HG03045 (cell line): ENCODE measurements around the gene MYO5C.
"Not testable (repeated sequence)": the region's sequence is repeated elsewhere in the genome, so short reads cannot be mapped to it uniquely, and the experiment has no call there.

Experiments
- ATAC-seq: cut with Tn5 transposase; IDR thresholded peaks from one replicate; pipeline ENCODE4 v1.9.1; 2021; ENCODE audit warnings: mild to moderate bottlenecking, moderate library complexity; ENCODE audit not compliant: unreplicated experiment

The MYO5C gene

GRCh38 chr15:52180196-52180835 is 115.3 kb downstream of the MYO5C start:
- peak; percentile 23 for ATAC-seq

DNA sequence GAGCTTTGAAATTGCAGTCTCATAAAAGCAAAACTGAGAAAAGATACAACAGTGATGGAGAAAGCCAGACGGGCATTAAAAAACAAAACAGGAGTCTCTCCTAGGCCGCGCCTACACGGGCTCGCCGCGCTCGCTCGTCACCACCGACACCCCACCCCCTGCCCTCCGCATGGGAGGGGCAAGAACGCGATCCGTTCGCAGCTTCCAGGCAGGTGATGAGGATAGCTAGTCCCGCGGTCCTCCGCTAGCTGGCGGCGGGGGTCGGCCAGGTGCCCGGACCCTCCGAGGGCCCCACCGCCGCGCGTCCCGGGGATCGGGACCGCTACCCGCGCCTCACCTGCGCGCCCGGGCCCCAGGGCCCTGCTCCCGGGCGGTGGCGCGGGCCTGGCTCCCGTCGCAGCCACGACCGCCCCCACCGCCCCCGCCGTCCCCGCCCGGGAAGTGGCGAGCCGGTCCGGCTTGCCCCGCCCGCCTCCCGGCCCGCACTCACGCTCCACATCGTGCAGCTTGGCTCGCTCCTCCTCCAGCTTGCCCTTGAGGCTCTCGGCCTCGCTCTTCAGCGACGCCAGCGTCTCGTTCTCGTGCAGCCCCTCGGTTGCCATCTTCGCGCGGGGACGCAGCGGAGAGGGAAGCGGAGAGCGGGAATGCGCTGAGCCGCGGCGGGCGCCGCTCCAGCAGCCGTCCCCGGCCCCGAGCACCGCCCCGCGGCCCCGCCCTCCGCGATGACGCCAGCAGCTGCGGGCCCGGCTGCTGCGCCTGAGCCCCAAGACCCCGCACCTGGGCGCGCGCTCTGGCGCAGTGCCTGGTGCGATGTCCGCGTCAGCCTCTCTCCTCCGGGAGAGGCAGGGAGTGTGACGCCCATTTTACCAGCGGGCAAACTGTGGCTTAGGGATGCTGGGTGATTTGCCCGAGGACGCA is 116.1 kb downstream of the MYO5C start:
- peak; percentile 87 for ATAC-seq

DNA sequence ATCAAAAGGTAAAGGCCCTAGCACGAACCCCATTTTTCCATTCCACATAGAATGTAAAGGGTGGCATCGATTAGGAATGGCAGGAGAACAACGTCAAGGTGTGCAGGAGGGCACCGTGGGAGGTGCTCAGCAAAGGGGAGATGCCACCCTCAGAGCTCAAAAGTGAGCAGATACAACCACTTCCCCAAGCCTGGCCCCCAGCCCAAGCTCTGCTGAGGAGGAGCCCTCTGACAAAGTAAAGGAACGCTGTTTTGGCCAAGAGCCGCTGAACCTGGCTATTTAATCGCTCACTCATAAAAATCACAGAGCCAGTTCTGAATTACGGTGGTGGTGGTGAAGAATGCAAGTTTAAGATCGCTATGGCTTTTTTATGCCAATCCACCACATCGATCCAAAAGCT is 116.8 kb downstream of the MYO5C start:
- no peak for ATAC-seq

DNA sequence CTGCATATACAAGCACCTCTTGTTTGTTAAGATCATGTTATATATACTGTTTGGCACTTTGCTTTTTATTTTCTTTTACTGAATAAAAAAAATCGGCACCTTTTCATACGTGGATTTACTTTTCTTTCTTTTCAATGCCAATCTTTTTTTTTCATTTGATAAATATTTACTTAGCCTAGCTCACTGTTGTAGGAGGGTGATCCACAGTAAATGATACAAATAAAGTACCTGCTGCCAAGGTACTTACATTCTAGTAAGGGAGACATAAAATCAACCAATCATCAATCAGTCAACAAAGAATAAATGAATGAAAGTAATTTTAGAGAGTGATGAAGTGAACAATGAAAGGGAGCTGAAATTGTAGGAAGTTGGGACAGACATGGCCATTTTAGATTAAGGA is 122.7 kb downstream of the MYO5C start:
- ATAC-seq = no peak

DNA sequence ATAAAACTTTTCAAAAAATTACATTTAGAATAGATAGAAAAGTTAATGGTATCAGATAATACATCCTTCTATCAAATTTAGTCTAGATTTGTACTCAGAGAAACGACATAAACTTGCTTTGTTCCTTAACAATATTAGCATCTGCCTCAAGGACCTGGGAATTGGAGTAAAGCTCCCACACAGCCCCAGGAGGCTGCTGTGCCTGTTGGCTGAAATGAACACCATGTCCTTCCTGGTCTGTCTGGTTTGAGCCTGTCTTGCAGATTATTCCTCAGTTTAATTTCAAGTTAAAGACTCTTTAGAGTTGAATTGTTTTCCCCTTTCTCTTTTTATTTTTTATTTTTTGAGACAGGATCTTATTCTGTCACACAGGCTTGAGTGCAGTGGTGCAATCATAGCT is 123.8 kb downstream of the MYO5C start:
- no peak for ATAC-seq

GRCh38 chr15:52171386-52171785 is 124.2 kb downstream of the MYO5C start:
- no peak for ATAC-seq

DNA sequence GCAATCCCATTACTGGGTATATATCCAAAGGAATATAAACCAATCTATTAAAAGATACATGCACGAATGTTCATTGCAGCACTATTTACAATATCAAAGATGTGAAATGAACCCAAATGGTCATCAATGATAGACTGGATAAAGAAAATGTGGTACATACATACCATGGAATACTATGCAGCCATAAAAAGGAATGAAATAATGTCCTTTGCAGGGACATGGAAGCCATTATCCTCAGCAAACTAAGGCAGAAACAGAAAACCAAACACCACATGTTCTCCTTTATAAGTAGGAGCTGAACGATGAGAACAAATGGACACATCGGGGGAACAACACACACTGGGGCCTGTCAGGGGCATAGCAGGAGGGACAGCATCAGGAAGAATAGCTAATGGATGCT is 125.4 kb downstream of the MYO5C start:
- ATAC-seq = not testable (repeated sequence)

DNA sequence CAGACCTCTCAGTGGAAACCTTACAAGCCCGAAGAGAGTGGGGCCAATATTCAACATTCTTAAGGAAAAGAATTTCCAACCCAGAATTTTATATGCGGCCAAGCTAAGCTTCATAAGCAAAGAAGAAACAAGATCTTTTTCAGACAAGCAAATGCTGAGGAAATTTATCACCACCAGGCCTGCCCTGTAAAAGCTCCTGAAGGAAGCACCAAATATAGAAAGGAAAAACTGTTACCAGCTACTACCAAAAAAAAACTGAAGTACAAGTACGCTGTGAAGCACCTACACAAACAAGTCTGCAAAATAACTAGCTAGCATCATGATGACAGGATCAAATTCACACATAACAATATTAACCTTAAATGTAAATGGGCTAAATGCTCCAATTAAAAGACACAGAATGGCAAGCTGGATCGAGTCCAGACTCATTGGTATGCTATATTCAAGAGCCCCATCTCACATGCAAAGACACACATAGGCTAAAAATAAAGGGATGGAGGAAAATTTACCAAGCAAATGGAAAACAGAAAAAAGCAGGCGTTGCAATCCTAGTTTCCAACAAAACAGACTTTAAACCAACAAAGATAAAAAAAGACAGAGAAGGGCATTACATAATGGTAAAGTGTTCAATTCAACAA is 130.0 kb downstream of the MYO5C start:
- not testable (repeated sequence) for ATAC-seq

DNA sequence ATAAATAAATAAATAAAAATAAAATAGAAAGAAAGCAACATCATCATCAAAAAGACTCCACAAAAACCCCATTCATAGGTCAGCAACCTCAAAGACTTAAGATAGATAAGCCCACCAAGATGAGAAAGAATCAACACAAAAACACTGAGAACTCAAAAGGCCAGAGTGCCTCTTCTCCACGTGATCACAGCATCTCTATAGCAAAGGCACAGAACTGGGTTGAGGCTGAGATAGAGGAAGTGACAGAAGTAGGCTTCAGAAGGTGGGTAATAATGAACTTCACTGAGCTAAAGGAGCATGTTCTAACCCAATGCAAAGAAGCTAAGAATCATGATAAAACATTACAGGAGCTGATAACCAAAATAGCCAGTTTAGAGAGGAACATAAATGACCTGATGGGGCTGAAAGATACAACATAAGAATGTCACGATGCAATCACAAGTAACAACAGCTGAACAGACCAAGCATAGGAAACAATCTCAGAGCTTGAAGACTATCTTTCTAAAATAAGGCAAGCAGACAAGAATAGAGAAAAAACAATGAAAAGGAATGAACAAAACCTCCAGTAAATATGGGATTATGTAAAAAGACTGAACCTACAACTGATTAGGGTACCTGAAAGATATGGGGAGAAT is 130.9 kb downstream of the MYO5C start:
- ATAC-seq = no peak

- no peak for ATAC-seq
Measured at GRCh38 chr15:52163321-52164190, 132.0 kb downstream of the MYO5C start.

GRCh38 chr15:52162876-52163275 is 132.7 kb downstream of the MYO5C start:
- no peak for ATAC-seq

- no peak for ATAC-seq
Measured at GRCh38 chr15:52162260-52162659, 133.3 kb downstream of the MYO5C start.

- ATAC-seq = no peak
Measured at GRCh38 chr15:52161406-52161966, 134.1 kb downstream of the MYO5C start.

GRCh38 chr15:52159645-52160044 is 136.0 kb downstream of the MYO5C start:
- no peak for ATAC-seq

DNA sequence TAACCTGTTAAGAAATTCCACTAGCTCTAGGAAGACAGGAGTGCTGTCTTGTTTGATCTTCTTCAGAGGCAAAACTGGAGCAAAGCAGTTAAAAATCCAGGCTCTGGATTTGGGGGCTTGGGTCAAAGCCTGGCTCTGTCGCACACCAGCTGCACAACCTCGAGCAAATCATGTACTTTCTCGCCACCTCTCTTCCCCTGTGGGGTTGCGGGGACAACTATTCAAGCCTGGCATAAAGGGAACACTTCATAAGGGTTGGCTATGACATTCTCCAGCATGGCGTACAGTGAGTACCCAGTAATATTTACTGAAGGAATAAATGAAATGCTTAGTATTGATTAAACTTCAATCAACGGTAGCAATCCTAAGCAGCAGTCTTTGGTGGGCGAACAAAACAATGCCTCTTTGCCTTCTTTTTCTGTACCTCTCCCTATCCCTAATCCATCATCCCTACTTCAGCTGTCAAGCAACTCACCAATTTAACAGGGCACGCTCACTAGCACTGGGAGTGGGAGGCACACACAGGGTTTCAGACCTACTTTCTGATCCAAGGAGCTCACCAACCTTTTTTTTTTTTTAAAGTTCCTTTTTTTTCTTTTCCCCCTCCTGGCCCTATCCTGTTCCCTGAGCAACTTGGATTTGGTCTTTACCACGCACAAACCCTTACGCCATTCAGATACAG is 137.4 kb downstream of the MYO5C start:
- ATAC-seq = no peak

- ATAC-seq = no peak
Measured at GRCh38 chr15:52155878-52156277, 139.7 kb downstream of the MYO5C start.

GRCh38 chr15:52154896-52155865 is 140.4 kb downstream of the MYO5C start:
- no peak for ATAC-seq
